Measurements from ENCODE around the gene ENDOV.

DNA sequence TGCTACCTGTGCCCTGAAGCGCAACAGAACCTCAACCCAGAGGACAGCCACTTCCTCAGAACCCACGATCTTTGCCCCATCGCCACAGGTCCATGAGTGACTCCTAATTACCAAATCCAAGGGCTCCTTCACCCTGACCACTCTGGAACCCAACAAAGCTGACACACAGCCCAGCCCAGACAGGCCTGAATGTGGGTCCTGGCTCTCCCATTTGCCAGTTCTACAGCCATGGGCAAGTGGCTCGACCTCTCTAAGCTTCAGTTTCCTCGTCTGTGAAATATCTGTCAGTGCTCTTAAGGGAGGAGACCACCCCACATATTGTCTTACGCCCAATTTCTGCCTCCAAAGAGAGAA is 18.0 kb upstream of the ENDOV start:
- TF ChIP-seq, protein P1, sequence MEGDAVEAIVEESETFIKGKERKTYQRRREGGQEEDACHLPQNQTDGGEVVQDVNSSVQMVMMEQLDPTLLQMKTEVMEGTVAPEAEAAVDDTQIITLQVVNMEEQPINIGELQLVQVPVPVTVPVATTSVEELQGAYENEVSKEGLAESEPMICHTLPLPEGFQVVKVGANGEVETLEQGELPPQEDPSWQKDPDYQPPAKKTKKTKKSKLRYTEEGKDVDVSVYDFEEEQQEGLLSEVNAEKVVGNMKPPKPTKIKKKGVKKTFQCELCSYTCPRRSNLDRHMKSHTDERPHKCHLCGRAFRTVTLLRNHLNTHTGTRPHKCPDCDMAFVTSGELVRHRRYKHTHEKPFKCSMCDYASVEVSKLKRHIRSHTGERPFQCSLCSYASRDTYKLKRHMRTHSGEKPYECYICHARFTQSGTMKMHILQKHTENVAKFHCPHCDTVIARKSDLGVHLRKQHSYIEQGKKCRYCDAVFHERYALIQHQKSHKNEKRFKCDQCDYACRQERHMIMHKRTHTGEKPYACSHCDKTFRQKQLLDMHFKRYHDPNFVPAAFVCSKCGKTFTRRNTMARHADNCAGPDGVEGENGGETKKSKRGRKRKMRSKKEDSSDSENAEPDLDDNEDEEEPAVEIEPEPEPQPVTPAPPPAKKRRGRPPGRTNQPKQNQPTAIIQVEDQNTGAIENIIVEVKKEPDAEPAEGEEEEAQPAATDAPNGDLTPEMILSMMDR (IDR thresholded peaks at IDR 0.05; ENCODE audit: borderline replicate concordance, extremely low read depth, low read length, poor library complexity, severe bottlenecking) = no peak
- no peak for TF ChIP-seq EZH2 (IDR thresholded peaks at IDR 0.05; ENCODE audit: borderline replicate concordance, low read depth, low read length, severe bottlenecking)

Data from DND-41 (cell line).